Ectodermal cell (in vitro differentiated cells): ENCODE results near the gene XPOT.
A peak's percentile ranks its signal among the peaks of the same experiment; 100 is the strongest.

Experiments used
- H3K27ac ChIP-seq: 2 replicates; pipeline ENCODE4 v1.7.0; 2013; ENCODE audit warnings: mild to moderate bottlenecking, low read depth, low read length; ENCODE audit not compliant: insufficient read depth, poor library complexity, severe bottlenecking
- H3K27me3 ChIP-seq: 2 replicates; pipeline ENCODE4 v1.7.0; 2013; ENCODE audit warnings: mild to moderate bottlenecking, low read length; ENCODE audit not compliant: insufficient read depth, control insufficient read depth, poor library complexity, severe bottlenecking
- H3K36me3 ChIP-seq: one replicate; pipeline ENCODE4 v1.7.0; 2013; ENCODE audit warnings: low read length; ENCODE audit not compliant: control insufficient read depth, insufficient read depth
- H3K4me1 ChIP-seq: one replicate; pipeline ENCODE4 v1.7.0; 2013; ENCODE audit warnings: low read length; ENCODE audit not compliant: control insufficient read depth, insufficient read depth
- H3K4me3 ChIP-seq: 2 replicates; pipeline ENCODE4 v1.7.0; 2013; ENCODE audit warnings: low read depth, low read length, control low read depth; ENCODE audit not compliant: insufficient read depth
- H3K9me3 ChIP-seq: 2 replicates; pipeline ENCODE4 v1.7.0; 2013; ENCODE audit warnings: mild to moderate bottlenecking, low read length, moderate library complexity; ENCODE audit not compliant: control insufficient read depth
- WGBS, 2 experiments: methylation state at CpG; one replicate each; pipeline ENCODE4 v1.1.7; 2013; ENCODE audit warnings: missing lambda C conversion rate in 2 of 2; 5-methylcytosine and 5-hydroxymethylcytosine counted together

XPOT gene

DNA sequence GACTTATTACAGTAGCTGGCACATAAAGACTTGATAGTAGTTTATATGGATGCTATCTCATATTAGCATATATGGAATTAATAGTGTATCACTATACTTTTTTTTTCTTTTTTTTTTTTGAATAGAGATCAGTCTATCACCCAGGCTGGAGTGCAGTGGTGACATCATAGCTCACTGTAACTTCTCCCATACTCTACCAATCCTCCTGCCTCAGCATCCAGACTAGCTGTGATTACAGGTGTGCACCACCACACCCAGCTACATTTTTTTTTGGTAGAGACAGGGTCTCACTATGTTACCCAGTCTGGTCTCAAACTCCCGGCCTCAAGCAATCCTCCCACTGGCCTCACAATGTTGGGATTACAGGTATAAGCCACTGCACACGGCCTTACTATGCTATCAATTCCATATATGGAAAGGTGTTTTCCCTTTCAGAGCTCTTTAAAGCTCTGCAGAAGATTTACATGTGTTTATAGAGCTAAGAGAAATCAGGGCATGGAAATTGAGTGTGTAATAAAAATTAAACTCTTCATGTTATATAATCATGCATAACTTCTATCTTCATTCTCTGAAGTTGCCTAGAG lies 46.0 kb downstream of the XPOT start:
- Histone ChIP-seq H3K27ac (peak overlapping the region; percentile 45), H3K27me3 (no peaks in the 10 kb centered on the region), H3K4me3 (no peak overlapping the region), H3K9me3 (no peaks in the 10 kb centered on the region), H3K36me3 (peaks cover 14% of the 10 kb centered on the region), H3K4me1 (no peaks in the 10 kb centered on the region)
- 63 to 100% methylated on average over 1 to 2 of the region's 2 CpGs for WGBS, 2 experiments

GRCh38 chr12:64450711-64451486 lies 46.7 kb downstream of the XPOT start:
- Histone ChIP-seq H3K9me3 (no peaks in the 10 kb centered on the region), H3K27me3 (no peaks in the 10 kb centered on the region), H3K36me3 (peaks cover 11% of the 10 kb centered on the region), H3K4me1 (no peaks in the 10 kb centered on the region), H3K4me3 (peak overlapping the region; percentile 93), H3K27ac (peak overlapping the region; percentile 45)
- WGBS, 2 experiments: 6 to 12% methylated on average over 8 of the region's 8 CpGs

- Histone ChIP-seq H3K36me3 (peaks cover 3% of the 10 kb centered on the region), H3K9me3 (no peaks in the 10 kb centered on the region), H3K4me3 (peak within 1 kb of the TSS; percentile 93), H3K27ac (peak within 1 kb of the TSS; percentile 45), H3K4me1 (no peaks in the 10 kb centered on the region), H3K27me3 (no peaks in the 10 kb centered on the region)
- WGBS, 2 experiments: 0% methylated on average over 94 of the region's 94 CpGs
Observed at GRCh38 chr12:64451687-64452558, 47.7 kb downstream of the XPOT start, which contains the start of gene TBK1. TBK1 (plus strand) TSS chr12:64452120; CDS start chr12:64455871, 3,751 bp downstream.

GRCh38 chr12:64452559-64453329 lies 48.6 kb downstream of the XPOT start:
- no peaks in the 10 kb centered on the region for H3K9me3 ChIP-seq

GRCh38 chr12:64455506-64455905 lies 51.3 kb downstream of the XPOT start:
- Histone ChIP-seq H3K27ac (no peak overlapping the region), H3K4me3 (no peak overlapping the region), H3K9me3 (no peaks in the 10 kb centered on the region), H3K36me3 (no peaks in the 10 kb centered on the region), H3K4me1 (no peaks in the 10 kb centered on the region), H3K27me3 (no peaks in the 10 kb centered on the region)
- 86 to 100% methylated on average over 1 of the region's 1 CpG for WGBS, 2 experiments

More at GRCh38 chr12:64452559-64453329, 48.6 kb downstream of the XPOT start:
- Histone ChIP-seq H3K4me1 (no peaks in the 10 kb centered on the region), H3K36me3 (no peaks in the 10 kb centered on the region), H3K4me3 (peak overlapping the region; percentile 93), H3K27me3 (no peaks in the 10 kb centered on the region), H3K27ac (peak overlapping the region; percentile 45)
- WGBS, 2 experiments: 6 to 7% methylated on average over 16 of the region's 16 CpGs

GRCh38 chr12:64456119-64456518 lies 51.9 kb downstream of the XPOT start:
- no peak overlapping the region for H3K27ac ChIP-seq
- no peaks in the 10 kb centered on the region for H3K36me3 ChIP-seq
- H3K27me3 ChIP-seq: no peaks in the 10 kb centered on the region
- no peak overlapping the region for H3K4me3 ChIP-seq
- H3K4me1 ChIP-seq: no peaks in the 10 kb centered on the region
- no peaks in the 10 kb centered on the region for H3K9me3 ChIP-seq

- 83 to 90% methylated on average over 4 to 5 of the region's 6 CpGs for WGBS, 2 experiments
- H3K36me3 ChIP-seq: no peaks in the 10 kb centered on the region
Observed at GRCh38 chr12:64457032-64457431, 52.8 kb downstream of the XPOT start.

GRCh38 chr12:64457466-64457865 lies 53.3 kb downstream of the XPOT start:
- H3K27me3 ChIP-seq: no peaks in the 10 kb centered on the region
- H3K36me3 ChIP-seq: no peaks in the 10 kb centered on the region
- no peak overlapping the region for H3K27ac ChIP-seq
- no peaks in the 10 kb centered on the region for H3K9me3 ChIP-seq
- 92 to 100% methylated on average over 2 to 3 of the region's 3 CpGs for WGBS, 2 experiments
- no peak overlapping the region for H3K4me3 ChIP-seq
- no peaks in the 10 kb centered on the region for H3K4me1 ChIP-seq

More at GRCh38 chr12:64457032-64457431, 52.8 kb downstream of the XPOT start:
- H3K9me3 ChIP-seq: no peaks in the 10 kb centered on the region
- no peaks in the 10 kb centered on the region for H3K4me1 ChIP-seq
- H3K27me3 ChIP-seq: no peaks in the 10 kb centered on the region
- no peak overlapping the region for H3K4me3 ChIP-seq
- no peak overlapping the region for H3K27ac ChIP-seq

DNA sequence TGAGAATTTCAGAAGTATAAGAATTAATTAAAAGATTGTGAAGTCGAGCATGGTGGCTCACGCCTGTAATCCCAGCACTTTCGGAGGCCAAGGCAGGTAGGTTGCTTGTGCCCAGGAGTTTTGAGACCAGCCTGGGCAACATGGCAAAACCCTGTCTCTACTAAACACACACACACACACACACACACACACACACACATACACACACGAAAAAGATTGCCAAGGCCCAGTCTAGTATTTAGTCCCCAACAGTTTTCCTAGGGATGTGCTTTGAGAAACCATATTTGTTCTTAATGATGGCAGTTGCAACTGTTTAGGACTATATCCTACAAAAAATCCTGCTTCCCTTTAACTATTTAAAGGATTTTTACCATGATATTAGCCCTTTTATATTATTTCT lies 53.7 kb downstream of the XPOT start:
- H3K27me3 ChIP-seq: no peaks in the 10 kb centered on the region
- 89 to 90% methylated on average over 3 of the region's 4 CpGs for WGBS, 2 experiments
- H3K27ac ChIP-seq: no peak overlapping the region
- H3K9me3 ChIP-seq: no peaks in the 10 kb centered on the region
- H3K4me1 ChIP-seq: no peaks in the 10 kb centered on the region
- H3K4me3 ChIP-seq: no peak overlapping the region
- H3K36me3 ChIP-seq: peaks cover 2% of the 10 kb centered on the region
